Neural cell (in vitro differentiated cells): ENCODE measurements around the gene ASPSCR1.

Source experiments
- EZH2 ChIP-seq: fragments of 200-600, 300-800 bp; shearing (Covaris generic), sonication (generic); IDR thresholded peaks from 2 replicates; pipeline ENCODE4 v1.6.1; 2014; ENCODE audit warnings: antibody characterized with exemption, low read length, borderline replicate concordance, mild to moderate bottlenecking; ENCODE audit not compliant: insufficient read depth, poor library complexity, severe bottlenecking
- TF ChIP-seq, protein P1 (sequence below): fragments of 450-650 bp; IDR thresholded peaks from 2 replicates; pipeline ENCODE4 v1.5.1; 2014; ENCODE audit warnings: antibody characterized with exemption, mild to moderate bottlenecking, moderate library complexity; ENCODE audit not compliant: poor library complexity, severe bottlenecking

- no peak for TF ChIP-seq EZH2
- TF ChIP-seq, protein P1, sequence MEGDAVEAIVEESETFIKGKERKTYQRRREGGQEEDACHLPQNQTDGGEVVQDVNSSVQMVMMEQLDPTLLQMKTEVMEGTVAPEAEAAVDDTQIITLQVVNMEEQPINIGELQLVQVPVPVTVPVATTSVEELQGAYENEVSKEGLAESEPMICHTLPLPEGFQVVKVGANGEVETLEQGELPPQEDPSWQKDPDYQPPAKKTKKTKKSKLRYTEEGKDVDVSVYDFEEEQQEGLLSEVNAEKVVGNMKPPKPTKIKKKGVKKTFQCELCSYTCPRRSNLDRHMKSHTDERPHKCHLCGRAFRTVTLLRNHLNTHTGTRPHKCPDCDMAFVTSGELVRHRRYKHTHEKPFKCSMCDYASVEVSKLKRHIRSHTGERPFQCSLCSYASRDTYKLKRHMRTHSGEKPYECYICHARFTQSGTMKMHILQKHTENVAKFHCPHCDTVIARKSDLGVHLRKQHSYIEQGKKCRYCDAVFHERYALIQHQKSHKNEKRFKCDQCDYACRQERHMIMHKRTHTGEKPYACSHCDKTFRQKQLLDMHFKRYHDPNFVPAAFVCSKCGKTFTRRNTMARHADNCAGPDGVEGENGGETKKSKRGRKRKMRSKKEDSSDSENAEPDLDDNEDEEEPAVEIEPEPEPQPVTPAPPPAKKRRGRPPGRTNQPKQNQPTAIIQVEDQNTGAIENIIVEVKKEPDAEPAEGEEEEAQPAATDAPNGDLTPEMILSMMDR = no peak
Observed at GRCh38 chr17:82013341-82013740, 35.9 kb downstream of the ASPSCR1 start.
